DMS53 treated with DMSO at 0.1 percent for 48 hours (cell line): Measurements from ENCODE around the gene WTIP.
"Not testable (repeated sequence)": the region's sequence is repeated elsewhere in the genome, so short reads cannot be mapped to it uniquely, and the experiment has no call there.

ENCODE experiments used
- DNase-seq: peaks from one replicate; lab custom pipeline; 2025; ENCODE audit not compliant: unreplicated experiment; lab: John Stamatoyannopoulos, UW

Gene WTIP

GRCh38 chr19:34480971-34481841 is at the start of gene WTIP:
WTIP (plus strand) TSS chr19:34481758; CDS start chr19:34481975, 217 bp downstream.
- DNase-seq = no peak

- DNase-seq = no peak
Observed at GRCh38 chr19:34432797-34433196, 48.8 kb upstream of the WTIP start.

GRCh38 chr19:34436716-34437115 is 44.8 kb upstream of the WTIP start:
- no peak for DNase-seq

- no peak for DNase-seq
Observed at GRCh38 chr19:34448191-34448590, 33.4 kb upstream of the WTIP start.

- no peak for DNase-seq
Observed at GRCh38 chr19:34452723-34453122, 28.8 kb upstream of the WTIP start.

- no peak for DNase-seq
Observed at GRCh38 chr19:34454091-34454490, 27.5 kb upstream of the WTIP start.

GRCh38 chr19:34454685-34455084 is 26.9 kb upstream of the WTIP start:
- no peak for DNase-seq

- not testable (repeated sequence) for DNase-seq
Observed at GRCh38 chr19:34455783-34456480, 25.6 kb upstream of the WTIP start.

- no peak for DNase-seq
Observed at GRCh38 chr19:34457446-34457845, 24.1 kb upstream of the WTIP start.

GRCh38 chr19:34458677-34459076 is 22.9 kb upstream of the WTIP start:
- no peak for DNase-seq

DNA sequence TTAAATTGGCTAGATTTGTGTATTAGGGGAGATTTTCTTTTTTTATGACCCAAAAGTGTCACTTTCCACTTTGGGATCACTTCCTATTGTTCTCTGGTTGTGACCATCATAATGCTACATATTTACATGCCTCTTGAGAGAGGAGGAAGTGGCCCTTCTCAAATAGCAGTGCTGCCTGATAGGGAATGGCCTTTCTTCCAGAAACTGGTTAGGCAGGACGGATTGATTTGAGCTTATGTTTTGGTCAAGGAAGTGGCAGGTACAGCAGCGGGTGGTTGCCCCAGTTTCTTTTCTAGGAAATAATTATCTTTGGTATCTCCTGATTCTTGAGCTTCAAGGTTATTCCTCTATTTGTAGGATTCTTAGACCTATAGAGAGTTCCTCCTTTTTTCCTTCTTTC is 21.9 kb upstream of the WTIP start:
- DNase-seq = peak; percentile 95

DNA sequence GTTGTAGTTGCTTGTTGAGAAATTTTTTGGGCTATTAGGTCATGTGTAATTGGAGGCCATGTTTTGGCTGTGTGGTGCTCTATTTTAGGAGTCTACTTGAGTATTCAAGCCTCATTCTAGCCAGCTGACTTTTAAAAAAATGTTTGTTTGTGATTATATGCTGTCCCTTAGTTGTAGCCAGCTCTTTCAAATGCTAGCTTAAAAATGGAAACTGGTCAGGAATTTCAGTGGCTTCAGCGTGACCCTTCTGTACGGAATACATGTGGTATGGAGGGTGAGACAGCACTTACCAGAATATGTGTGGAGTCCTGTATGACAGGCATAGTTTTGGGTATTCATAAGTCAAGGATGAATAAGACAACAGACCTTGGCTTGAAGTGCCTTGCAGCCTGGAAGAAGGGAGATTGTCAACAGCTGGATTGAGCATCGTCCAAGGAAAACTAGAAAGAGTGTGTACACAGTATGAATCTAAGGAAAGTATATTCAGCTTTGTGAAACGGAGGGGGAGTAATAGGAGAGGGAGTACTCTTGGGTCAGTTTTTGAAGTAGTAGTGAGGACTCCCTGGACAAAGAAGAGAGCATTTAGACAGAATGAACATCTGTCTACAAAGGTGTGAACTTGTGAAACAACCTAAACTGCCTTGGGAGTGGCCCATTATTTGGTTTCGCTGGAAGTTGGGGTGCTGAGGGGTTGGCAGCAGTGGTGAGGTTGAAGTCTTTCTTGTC is 20.0 kb upstream of the WTIP start:
- no peak for DNase-seq

GRCh38 chr19:34464785-34465184 is 16.8 kb upstream of the WTIP start:
- DNase-seq = not testable (repeated sequence)

GRCh38 chr19:34468409-34468808 is 13.1 kb upstream of the WTIP start:
- DNase-seq = no peak

DNA sequence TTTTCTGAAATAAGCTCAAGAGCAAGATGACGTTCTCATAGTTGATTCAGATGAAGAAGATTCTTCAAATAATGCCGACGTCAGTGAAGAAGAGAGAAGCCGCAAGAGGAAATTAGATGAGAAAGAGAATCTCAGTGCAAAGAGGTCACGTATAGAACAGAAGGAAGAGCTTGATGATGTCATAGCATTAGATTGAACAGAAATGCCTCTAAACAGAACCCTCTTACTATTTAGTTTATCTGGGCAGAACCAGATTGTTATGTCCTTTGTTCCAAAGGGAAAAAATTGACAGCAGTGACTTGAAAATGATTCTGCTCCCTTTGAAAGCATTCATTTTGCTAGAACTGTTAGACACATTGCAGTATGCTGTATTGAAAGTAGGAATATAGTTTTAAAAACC is 12.5 kb upstream of the WTIP start:
- not testable (repeated sequence) for DNase-seq

- no peak for DNase-seq
Observed at GRCh38 chr19:34471906-34472700, 9.5 kb upstream of the WTIP start.

- DNase-seq = no peak
Observed at GRCh38 chr19:34474233-34474989, 7.1 kb upstream of the WTIP start.

GRCh38 chr19:34475026-34475974 is 6.3 kb upstream of the WTIP start:
- no peak for DNase-seq
